ENCODE results near the gene TOGARAM2.
"Not testable (repeated sequence)": the region's sequence is repeated elsewhere in the genome, so short reads cannot be mapped to it uniquely, and the experiment has no call there.

The TOGARAM2 gene

GRCh38 chr2:28977176-28977875, 3.8 kb upstream of the TOGARAM2 start:
- DNase-seq (ENCODE audit: low spot score), result no peak

- not testable (repeated sequence) for DNase-seq (ENCODE audit: low spot score)
Measured at GRCh38 chr2:28978001-28978400, 3.1 kb upstream of the TOGARAM2 start.

GRCh38 chr2:28978606-28979005, 2.5 kb upstream of the TOGARAM2 start:
- DNase-seq (ENCODE audit: low spot score), result no peak

GRCh38 chr2:28979041-28979440, 2.1 kb upstream of the TOGARAM2 start:
- DNase-seq (ENCODE audit: low spot score), result no peak

- no peak for DNase-seq (ENCODE audit: low spot score)
Measured at GRCh38 chr2:28979576-28980366, 1.3 kb upstream of the TOGARAM2 start.

GRCh38 chr2:28980368-28981015, 606 bp upstream of the TOGARAM2 start:
- DNase-seq (ENCODE audit: low spot score), result no peak

- DNase-seq (ENCODE audit: low spot score), result peak; percentile 36
Measured at GRCh38 chr2:28981620-28982376, 700 bp downstream of the TOGARAM2 start.

- DNase-seq (ENCODE audit: low spot score), result no peak
Measured at GRCh38 chr2:28982381-28982950, 1.4 kb downstream of the TOGARAM2 start.

- no peak for DNase-seq (ENCODE audit: low spot score)
Measured at GRCh38 chr2:28986429-28986828, 5.3 kb downstream of the TOGARAM2 start.

- DNase-seq (ENCODE audit: low spot score), result no peak
Measured at GRCh38 chr2:28989973-28990372, 8.9 kb downstream of the TOGARAM2 start.

GRCh38 chr2:28990445-28990844, 9.3 kb downstream of the TOGARAM2 start:
- DNase-seq (ENCODE audit: low spot score), result no peak

- DNase-seq (ENCODE audit: low spot score), result peak; percentile 33
Measured at GRCh38 chr2:28991021-28991420, 9.9 kb downstream of the TOGARAM2 start.

GRCh38 chr2:28991460-28991859, 10.4 kb downstream of the TOGARAM2 start:
- DNase-seq (ENCODE audit: low spot score), result no peak

GRCh38 chr2:28993206-28993960, 12.3 kb downstream of the TOGARAM2 start:
- no peak for DNase-seq (ENCODE audit: low spot score)

- DNase-seq (ENCODE audit: low spot score), result no peak
Measured at GRCh38 chr2:28994074-28994473, 13.0 kb downstream of the TOGARAM2 start.

- DNase-seq (ENCODE audit: low spot score), result no peak
Measured at GRCh38 chr2:28994679-28995078, 13.6 kb downstream of the TOGARAM2 start.

- DNase-seq (ENCODE audit: low spot score), result no peak
Measured at GRCh38 chr2:28995765-28996750, 15.0 kb downstream of the TOGARAM2 start.

- DNase-seq (ENCODE audit: low spot score), result peak; percentile 64
Measured at GRCh38 chr2:28997237-28997846, 16.2 kb downstream of the TOGARAM2 start.
